Liver (tissue), 9 donors: ENCODE measurements around the gene SPOP. TPM values are rescaled to one million over a fixed set of nuclear protein-coding genes. Genes with fewer than 3 reads are reported as not detected.

Experiments
- DNase-seq: peaks from one replicate; pipeline ENCODE4 v3.0.0-alpha.2; 2017; ENCODE audit warnings: low spot score
- H3K27ac ChIP-seq, 2 donors: one replicate each; pipeline ENCODE4 v1.7.0; 2013; ENCODE audit warnings: inconsistent platforms in 2 of 2, low read length in 2 of 2, control low read depth in 1 of 2, low read depth in 1 of 2, mild to moderate bottlenecking in 1 of 2
- H3K27me3 ChIP-seq, 4 donors: one replicate each; pipeline versions ENCODE4 v1.6.1 to v1.7.0; 2013; ENCODE audit warnings: low read length in 3 of 4, inconsistent platforms in 1 of 4, mild to moderate bottlenecking in 1 of 4, moderate library complexity in 1 of 4; ENCODE audit not compliant: control insufficient read depth in 4 of 4, insufficient read depth in 4 of 4
- H3K36me3 ChIP-seq, 4 donors: one replicate each; pipeline versions ENCODE4 v1.6.1 to v1.7.0; 2013; ENCODE audit warnings: low read length in 3 of 4, mild to moderate bottlenecking in 3 of 4, low read depth in 1 of 4, moderate library complexity in 1 of 4; ENCODE audit not compliant: control insufficient read depth in 4 of 4, insufficient read depth in 3 of 4
- H3K4me1 ChIP-seq, 4 donors: one replicate each; pipeline versions ENCODE4 v1.6.1 to v1.7.0; 2013; ENCODE audit warnings: low read length in 3 of 4, mild to moderate bottlenecking in 3 of 4, moderate library complexity in 1 of 4; ENCODE audit not compliant: control insufficient read depth in 4 of 4, insufficient read depth in 4 of 4
- H3K4me3 ChIP-seq, 3 donors: one replicate each; pipeline versions ENCODE4 v1.6.1 to v1.7.0; 2013; ENCODE audit warnings: low read length in 3 of 3, control low read depth in 1 of 3, low read depth in 1 of 3, mild to moderate bottlenecking in 1 of 3
- H3K9ac ChIP-seq, 2 donors: one replicate each; pipeline ENCODE4 v1.7.0; 2013; ENCODE audit warnings: low read length in 2 of 2, mild to moderate bottlenecking in 2 of 2, moderate library complexity in 2 of 2, control low read depth in 1 of 2, low read depth in 1 of 2
- H3K9me3 ChIP-seq, 4 donors: one replicate each; pipeline versions ENCODE4 v1.6.1 to v1.7.0; 2013; ENCODE audit warnings: low read length in 3 of 4; ENCODE audit not compliant: control insufficient read depth in 4 of 4
- ATF3 ChIP-seq: IDR thresholded peaks from 2 replicates; pipeline ENCODE4 v1.6.1; 2016; ENCODE audit warnings: antibody characterized with exemption
- CTCF ChIP-seq: fragments of 150-350 bp; IDR thresholded peaks from 2 replicates; pipeline ENCODE4 v1.5.1; 2017; ENCODE audit warnings: improper control_type of control experiment, low read depth, low read length; ENCODE audit not compliant: missing input control
- EGR1 ChIP-seq, 2 donors: IDR thresholded peaks; 2 replicates each; pipeline ENCODE4 v1.6.1; 2016 to 2018; ENCODE audit warnings: antibody characterized with exemption in 2 of 2, low read depth in 2 of 2
- FOXA1 ChIP-seq: IDR thresholded peaks from 2 replicates; pipeline ENCODE4 v1.6.1; 2016; ENCODE audit warnings: antibody characterized with exemption
- FOXA2 ChIP-seq: IDR thresholded peaks from 2 replicates; pipeline ENCODE4 v1.6.1; 2016; ENCODE audit warnings: antibody characterized with exemption
- GABPA ChIP-seq, 2 donors: IDR thresholded peaks in 1 of 2; conservative IDR thresholded peaks in 1 of 2; 2 replicates each; pipeline ENCODE4 v1.6.1; 2016; ENCODE audit warnings: antibody characterized with exemption in 2 of 2, mild to moderate bottlenecking in 1 of 2, moderate library complexity in 1 of 2
- NR2F2 ChIP-seq: IDR thresholded peaks from 2 replicates; pipeline ENCODE4 v1.6.1; 2016; ENCODE audit warnings: antibody characterized with exemption
- RAD21 ChIP-seq, 2 donors: IDR thresholded peaks; 2 replicates each; pipeline ENCODE4 v1.6.1; 2016; ENCODE audit warnings: antibody characterized with exemption in 2 of 2, mild to moderate bottlenecking in 2 of 2
- REST ChIP-seq: IDR thresholded peaks from 2 replicates; pipeline ENCODE4 v1.6.1; 2016; ENCODE audit warnings: antibody characterized with exemption, mild to moderate bottlenecking
- RXRA ChIP-seq, 2 donors: IDR thresholded peaks; 2 replicates each; pipeline ENCODE4 v1.6.1; 2017 to 2018; ENCODE audit warnings: antibody characterized with exemption in 2 of 2, mild to moderate bottlenecking in 1 of 2
- SP1 ChIP-seq: IDR thresholded peaks from 2 replicates; pipeline ENCODE4 v1.6.1; 2018; ENCODE audit warnings: antibody characterized with exemption, mild to moderate bottlenecking
- TAF1 ChIP-seq: conservative IDR thresholded peaks from 2 replicates; pipeline ENCODE4 v1.6.1; 2016; ENCODE audit warnings: antibody characterized with exemption, mild to moderate bottlenecking
- YY1 ChIP-seq: IDR thresholded peaks from 2 replicates; pipeline ENCODE4 v1.6.1; 2016; ENCODE audit warnings: antibody characterized with exemption, mild to moderate bottlenecking
- WGBS: extraction: QIAGEN DNeasy Blood & Tissue Kit; methylation state at CpG from one replicate; pipeline ENCODE4 v1.1.7; 2013; 5-methylcytosine and 5-hydroxymethylcytosine counted together
- polyA plus RNA-seq, 2 donors: library from polyadenylated mRNA; stranded (reverse) in 1 of 2; unstranded in 1 of 2; fragments of 200-250 nt in 1 of 2; fragments of >200 nt in 1 of 2; fragmentation: Nextera tagmentation in 1 of 2; extraction: Ambion mirVana in 1 of 2; gene quantifications; one replicate each; pipeline versions ENCODE4 v1.2.1 to v1.2.3, GENCODE V29; 2013 to 2015
- total RNA-seq, 2 donors: library from RNA; depleted of rRNA; stranded (reverse); fragments of >200 nt; gene quantifications; one replicate each; pipeline ENCODE4 v1.2.3, GENCODE V29; 2014
- donor health status: healthy.
- donor health status: healthy.
- donor health status: healthy.
- donor health status: healthy.
- donor health status: healthy.

Gene SPOP
- total and polyA plus RNA-seq, 4 donors, result 21.6 to 50.8 (median 42.4) TPM

GRCh38 chr17:49634485-49634860 is 43.4 kb downstream of the SPOP start:
- 46% methylated on average over 1 of the region's 1 CpG for WGBS
- Histone ChIP-seq H3K4me1 (peaks cover 8 to 55% (median 47%) of the 10 kb centered on the region in 4 donors), H3K27ac (no peak overlapping the region)

GRCh38 chr17:49633762-49634484 is 44.0 kb downstream of the SPOP start:
- no peak for DNase-seq
- Histone ChIP-seq H3K4me3 (no peak overlapping the region), H3K9me3 (no peaks in the 10 kb centered on the region), H3K4me1 (peaks cover 10 to 60% (median 49%) of the 10 kb centered on the region in 4 donors), H3K36me3 (no peaks in the 10 kb centered on the region), H3K27ac (no peak overlapping the region), H3K27me3 (no peaks in the 10 kb centered on the region), H3K9ac (no peak overlapping the region)
- 84% methylated on average over 4 of the region's 4 CpGs for WGBS
- TF ChIP-seq EGR1 (IDR thresholded peaks at IDR 0.05; ENCODE audit: low read depth in 2 of 2) (no peak), GABPA (IDR thresholded peaks at IDR 0.05 in 1 of 2, conservative IDR thresholded peaks at IDR 0.05 in 1 of 2) (no peak), FOXA1 (no peak), YY1 (no peak), TAF1 (no peak), RXRA (IDR thresholded peaks at IDR 0.05) (no peak), REST (no peak), RAD21 (IDR thresholded peaks at IDR 0.05) (no peak), FOXA2 (no peak), ATF3 (no peak)

More at GRCh38 chr17:49634485-49634860, 43.4 kb downstream of the SPOP start:
- no peak overlapping the region for H3K4me3 ChIP-seq
- no peaks in the 10 kb centered on the region for H3K27me3 ChIP-seq
- H3K9ac ChIP-seq, result no peak overlapping the region
- H3K36me3 ChIP-seq, result no peaks in the 10 kb centered on the region
- DNase-seq, result no peak
- no peak for TF ChIP-seq NR2F2
- TF ChIP-seq RXRA (IDR thresholded peaks at IDR 0.05), result no peak
- no peak for TF ChIP-seq FOXA1
- TF ChIP-seq GABPA (IDR thresholded peaks at IDR 0.05 in 1 of 2, conservative IDR thresholded peaks at IDR 0.05 in 1 of 2), result no peak
- TF ChIP-seq TAF1, result no peak
- no peak for TF ChIP-seq SP1
- TF ChIP-seq REST, result no peak
- TF ChIP-seq ATF3, result no peak
- no peak for TF ChIP-seq RAD21 (IDR thresholded peaks at IDR 0.05)
- no peak for TF ChIP-seq CTCF
- H3K9me3 ChIP-seq, result no peaks in the 10 kb centered on the region
